Uterus (tissue), 2 donors: ENCODE measurements around the gene YPEL2.

ENCODE experiments used
- POLR2A ChIP-seq, 2 donors: fragments of 450-650 bp; IDR thresholded peaks; one replicate each; pipeline ENCODE4 v1.6.1; 2016; ENCODE audit warnings: antibody characterized with exemption in 2 of 2, mild to moderate bottlenecking in 1 of 2, moderate library complexity in 1 of 2
- TF ChIP-seq, protein P1 (sequence below), 4 experiments: fragments of 200-600 bp in 2 of 4; fragments of 450-650 bp in 2 of 4; sonication (generic) in 2 of 4; IDR thresholded peaks; one replicate each; pipeline ENCODE4 v1.5.1; 2016 to 2019; ENCODE audit warnings: antibody characterized with exemption in 4 of 4, mild to moderate bottlenecking in 2 of 4, moderate library complexity in 1 of 4

GRCh38 chr17:59341922-59342321, 10.5 kb downstream of the YPEL2 start:
- TF ChIP-seq, protein P1, sequence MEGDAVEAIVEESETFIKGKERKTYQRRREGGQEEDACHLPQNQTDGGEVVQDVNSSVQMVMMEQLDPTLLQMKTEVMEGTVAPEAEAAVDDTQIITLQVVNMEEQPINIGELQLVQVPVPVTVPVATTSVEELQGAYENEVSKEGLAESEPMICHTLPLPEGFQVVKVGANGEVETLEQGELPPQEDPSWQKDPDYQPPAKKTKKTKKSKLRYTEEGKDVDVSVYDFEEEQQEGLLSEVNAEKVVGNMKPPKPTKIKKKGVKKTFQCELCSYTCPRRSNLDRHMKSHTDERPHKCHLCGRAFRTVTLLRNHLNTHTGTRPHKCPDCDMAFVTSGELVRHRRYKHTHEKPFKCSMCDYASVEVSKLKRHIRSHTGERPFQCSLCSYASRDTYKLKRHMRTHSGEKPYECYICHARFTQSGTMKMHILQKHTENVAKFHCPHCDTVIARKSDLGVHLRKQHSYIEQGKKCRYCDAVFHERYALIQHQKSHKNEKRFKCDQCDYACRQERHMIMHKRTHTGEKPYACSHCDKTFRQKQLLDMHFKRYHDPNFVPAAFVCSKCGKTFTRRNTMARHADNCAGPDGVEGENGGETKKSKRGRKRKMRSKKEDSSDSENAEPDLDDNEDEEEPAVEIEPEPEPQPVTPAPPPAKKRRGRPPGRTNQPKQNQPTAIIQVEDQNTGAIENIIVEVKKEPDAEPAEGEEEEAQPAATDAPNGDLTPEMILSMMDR (IDR thresholded peaks at IDR 0.05), result no peak
- TF ChIP-seq POLR2A (IDR thresholded peaks at IDR 0.05), result no peak
